IMR-90 (cell line): ENCODE data around the gene GGTLC2. TPM values are rescaled to one million over a fixed set of nuclear protein-coding genes. Genes with fewer than 3 reads are reported as not detected.
A peak's percentile ranks its signal among the peaks of the same experiment; 100 is the strongest.

ENCODE experiments used
- ATAC-seq: fragments of 200-7000 bp; cut with Tn5 transposase; 2 replicates; pipeline ENCODE4 v1.9.1; 2020; ENCODE audit warnings: low read depth, mild to moderate bottlenecking, moderate library complexity
- BruUV-seq: library from RNA; stranded (reverse); fragments of 400-500 nt; replicated peaks from 2 replicates; lab custom pipeline; 2021; lab: Mats Ljungman, UMichigan
- CTCF ChIA-PET: fragments of 300-600 bp; formaldehyde crosslinking; extraction: SDS; loops from one replicate; lab custom pipeline; 2021; ENCODE audit warnings: antibody characterized with exemption; lab: Yijun Ruan, JAX
- POLR2A ChIA-PET: fragments of 300-600 bp; sonication (Branson Sonifier 250); formaldehyde crosslinking; loops from one replicate; lab custom pipeline; 2022; ENCODE audit warnings: antibody characterized with exemption; ENCODE audit not compliant: unreplicated experiment; lab: Charles Lee
- DNase-seq: peaks from one replicate; pipeline ENCODE4 v3.0.0; 2013
- H2AFZ ChIP-seq: replicated peaks from 2 replicates; pipeline ENCODE3; 2013; ENCODE audit warnings: low read length, mild to moderate bottlenecking; ENCODE audit not compliant: poor library complexity
- H2AK5ac ChIP-seq: 2 replicates; pipeline ENCODE4 v1.6.1; 2013; ENCODE audit warnings: low read depth, low read length, inconsistent platforms
- H2AK9ac ChIP-seq: replicated peaks from 2 replicates; pipeline ENCODE3; 2013; ENCODE audit warnings: mild to moderate bottlenecking, low read depth, low read length, moderate library complexity; ENCODE audit not compliant: poor library complexity
- H2BK120ac ChIP-seq: 2 replicates; pipeline ENCODE4 v1.6.1; 2013; ENCODE audit warnings: low read depth, low read length, inconsistent platforms
- H2BK15ac ChIP-seq: 3 replicates; pipeline ENCODE4 v1.6.1; 2013; ENCODE audit warnings: low read depth, low read length, inconsistent platforms
- H2BK20ac ChIP-seq: 2 replicates; pipeline ENCODE4 v1.6.1; 2013; ENCODE audit warnings: low read depth, mild to moderate bottlenecking, inconsistent platforms, low read length, moderate library complexity
- H2BK5ac ChIP-seq: 2 replicates; pipeline ENCODE4 v1.6.1; 2013; ENCODE audit warnings: mild to moderate bottlenecking, low read depth, low read length, inconsistent platforms; ENCODE audit not compliant: poor library complexity, severe bottlenecking
- H3K14ac ChIP-seq: replicated peaks from 2 replicates; pipeline ENCODE4 v1.6.1; 2013; ENCODE audit warnings: low read depth, low read length, inconsistent platforms
- H3K18ac ChIP-seq: 2 replicates; pipeline ENCODE4 v1.6.1; 2013; ENCODE audit warnings: low read depth, low read length, control low read depth
- H3K23ac ChIP-seq: 2 replicates; pipeline ENCODE4 v1.6.1; 2013; ENCODE audit warnings: low read depth, low read length, inconsistent platforms
- H3K27ac ChIP-seq: 2 replicates; pipeline ENCODE4 v1.5.1; 2013; ENCODE audit warnings: mild to moderate bottlenecking, control low read depth, low read length; ENCODE audit not compliant: insufficient read depth
- H3K27me3 ChIP-seq: 2 replicates; pipeline ENCODE4 v1.6.1; 2013; ENCODE audit warnings: low read length; ENCODE audit not compliant: control insufficient read depth, insufficient read depth
- H3K36me3 ChIP-seq: 2 replicates; pipeline ENCODE4 v1.6.1; 2013; ENCODE audit warnings: low read length, mixed read lengths; ENCODE audit not compliant: control insufficient read depth, insufficient read depth
- H3K4ac ChIP-seq: 2 replicates; pipeline ENCODE4 v1.6.1; 2013; ENCODE audit warnings: low read depth, low read length, inconsistent platforms
- H3K4me1 ChIP-seq: 2 replicates; pipeline ENCODE4 v1.6.1; 2013; ENCODE audit warnings: low read length, mixed read lengths; ENCODE audit not compliant: control insufficient read depth, insufficient read depth
- H3K4me2 ChIP-seq: 2 replicates; pipeline ENCODE4 v1.6.1; 2013; ENCODE audit warnings: low read depth, mild to moderate bottlenecking, control low read depth, low read length, moderate library complexity
- H3K4me3 ChIP-seq: 2 replicates; pipeline ENCODE4 v1.5.1; 2013; ENCODE audit warnings: low read depth, mild to moderate bottlenecking, control low read depth, low read length, moderate library complexity; ENCODE audit not compliant: insufficient read depth
- H3K56ac ChIP-seq: 2 replicates; pipeline ENCODE4 v1.6.1; 2013; ENCODE audit warnings: low read length, inconsistent platforms; ENCODE audit not compliant: insufficient read depth; ENCODE audit errors: extremely low read depth
- H3K79me1 ChIP-seq, 2 experiments: 2 replicates each; pipeline ENCODE4 v1.6.1; 2013; ENCODE audit warnings: low read length in 2 of 2, inconsistent platforms in 1 of 2, low read depth in 1 of 2
- H3K9ac ChIP-seq: 2 replicates; pipeline ENCODE4 v1.6.1; 2013; ENCODE audit warnings: low read depth, low read length, control low read depth
- H3K9me1 ChIP-seq: 2 replicates; pipeline ENCODE4 v1.6.1; 2013; ENCODE audit warnings: low read length, inconsistent platforms; ENCODE audit not compliant: insufficient read depth
- H3K9me3 ChIP-seq: 2 replicates; pipeline ENCODE4 v1.6.1; 2013; ENCODE audit warnings: low read length; ENCODE audit not compliant: control insufficient read depth, insufficient read depth
- H4K20me1 ChIP-seq: 2 replicates; pipeline ENCODE4 v1.6.1; 2013; ENCODE audit warnings: low read length, inconsistent platforms; ENCODE audit not compliant: insufficient read depth
- H4K5ac ChIP-seq: 2 replicates; pipeline ENCODE4 v1.6.1; 2013; ENCODE audit warnings: mild to moderate bottlenecking, low read depth, low read length, control low read depth
- H4K8ac ChIP-seq, 2 experiments: 2 replicates each; pipeline ENCODE4 v1.6.1; 2013; ENCODE audit warnings: low read depth in 2 of 2, low read length in 2 of 2, control low read depth in 1 of 2, inconsistent platforms in 1 of 2
- H4K91ac ChIP-seq: 2 replicates; pipeline ENCODE4 v1.6.1; 2013; ENCODE audit warnings: low read depth, low read length, inconsistent platforms; ENCODE audit not compliant: insufficient read depth
- BHLHE40 ChIP-seq: fragments of 150-350 bp; IDR thresholded peaks from 2 replicates; pipeline ENCODE4 v1.6.1; 2016; ENCODE audit warnings: mild to moderate bottlenecking, low read depth, low read length
- CEBPB ChIP-seq: IDR thresholded peaks from 2 replicates; pipeline ENCODE4 v1.6.1; 2012; ENCODE audit warnings: low read depth, low read length, improper control_type of control experiment
- CHD1 ChIP-seq: IDR thresholded peaks from 2 replicates; pipeline ENCODE4 v1.6.1; 2012; ENCODE audit warnings: low read depth, low read length, improper control_type of control experiment
- FOS ChIP-seq: fragments of 150-350 bp; IDR thresholded peaks from 2 replicates; pipeline ENCODE4 v1.6.1; 2016; ENCODE audit warnings: low read depth, low read length
- MAZ ChIP-seq: IDR thresholded peaks from 2 replicates; pipeline ENCODE4 v1.6.1; 2012; ENCODE audit warnings: low read depth, mild to moderate bottlenecking, low read length, improper control_type of control experiment, moderate library complexity, borderline replicate concordance
- MXI1 ChIP-seq: IDR thresholded peaks from 2 replicates; pipeline ENCODE4 v1.6.1; 2012; ENCODE audit warnings: low read depth, mild to moderate bottlenecking, low read length, moderate library complexity, borderline replicate concordance
- NFE2L2 ChIP-seq: fragments of 150-350 bp; IDR thresholded peaks from 2 replicates; pipeline ENCODE4 v1.6.1; 2016; ENCODE audit warnings: low read depth, mild to moderate bottlenecking, low read length
- POLR2A ChIP-seq: IDR thresholded peaks from 2 replicates; pipeline ENCODE4 v1.6.1; 2012; ENCODE audit warnings: mild to moderate bottlenecking, low read depth, low read length
- RAD21 ChIP-seq: IDR thresholded peaks from 2 replicates; pipeline ENCODE4 v1.6.1; 2012; ENCODE audit warnings: low read length, improper control_type of control experiment
- RFX5 ChIP-seq: IDR thresholded peaks from 2 replicates; pipeline ENCODE4 v1.8.0; 2012; ENCODE audit warnings: low read depth, mild to moderate bottlenecking, low read length, moderate library complexity
- SMC3 ChIP-seq: fragments of 150-350 bp; IDR thresholded peaks from 2 replicates; pipeline ENCODE4 v1.6.1; 2016; ENCODE audit warnings: low read depth, mild to moderate bottlenecking, antibody characterized with exemption, low read length, moderate library complexity
- WGBS, 2 experiments: methylation state at CpG; one replicate each; pipeline versions ENCODE4 v1.1.5 to v1.1.7; 2013; ENCODE audit warnings: missing lambda C conversion rate in 2 of 2; ENCODE audit not compliant: insufficient read length in 1 of 2; ENCODE audit errors: extremely low coverage in 2 of 2; 5-methylcytosine and 5-hydroxymethylcytosine counted together
- dilution Hi-C: fragments of 300-500 bp; cut with HindIII; formaldehyde crosslinking; loops from one replicate; pipeline ENCODE4 v1.14.3; 2018; ENCODE audit warnings: low sequenced_read_pairs; ENCODE audit not compliant: unreplicated experiment
- in situ Hi-C: fragments of 300-500 bp; cut with MboI; formaldehyde crosslinking; loops from 3 replicates; pipeline ENCODE4 v1.14.3; 2019; ENCODE audit warnings: low sequenced_read_pairs, inconsistent platforms, mixed read lengths
- intact Hi-C: fragments of 100-400 bp; cut with micrococcal nuclease; formaldehyde crosslinking; loops from 2 replicates; pipeline ENCODE4 v1.10.0; 2022
- polyA plus RNA-seq, 3 experiments: library from polyadenylated mRNA; depleted of rRNA; stranded (reverse); fragments of >200 nt; gene quantifications; 2 replicates each; pipeline ENCODE4 v1.2.3, GENCODE V29; 2012; ENCODE audit warnings: low replicate concordance in 1 of 3
- total RNA-seq: library from RNA; depleted of rRNA; stranded (reverse); fragments of >200 nt; gene quantifications from 2 replicates; pipeline ENCODE4 v1.2.3, GENCODE V29; 2012
- TF ChIP-seq, protein P1 (sequence below): fragments of 150-350 bp; IDR thresholded peaks from 2 replicates; pipeline ENCODE4 v1.6.1; 2017; ENCODE audit warnings: mild to moderate bottlenecking, antibody characterized with exemption, low read length, low read depth
- TF ChIP-seq, protein P2 (sequence below): conservative IDR thresholded peaks from 2 replicates; pipeline ENCODE4 v1.5.1; 2012; ENCODE audit warnings: mild to moderate bottlenecking, low read depth, low read length, improper control_type of control experiment
- TF ChIP-seq, protein P3 (sequence below): fragments of 150-350 bp; IDR thresholded peaks from 2 replicates; pipeline ENCODE4 v1.6.1; 2016; ENCODE audit warnings: low read depth, mild to moderate bottlenecking, low read length, moderate library complexity, borderline replicate concordance

GGTLC2 gene
- total and polyA plus RNA-seq, 2 of the 4 experiments (the other 2 are of a cell fraction), result 0.09 TPM; not detected in 1

DNA sequence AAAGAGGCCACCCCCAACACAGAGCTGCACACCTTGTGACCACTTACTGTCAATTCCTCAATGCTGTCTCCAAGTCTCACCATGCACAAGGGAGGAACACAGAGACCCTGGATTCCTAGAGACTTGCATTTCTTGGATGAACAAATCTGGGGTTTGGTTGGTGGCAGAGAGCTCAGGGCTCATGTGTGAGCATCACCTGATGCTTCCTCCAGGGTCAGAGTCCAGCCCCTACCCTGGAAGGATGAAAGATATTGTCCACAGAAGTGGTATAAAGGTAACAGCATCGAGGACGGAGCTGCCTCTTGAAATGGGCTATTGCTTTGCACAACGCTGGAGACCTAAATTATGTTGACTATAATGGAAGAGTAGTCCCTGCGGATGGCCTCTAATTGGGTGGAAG lies 36.0 kb downstream of the GGTLC2 start:
- CTCF ChIA-PET, result interaction anchor here (0.9 to 1.4 kb wide), 2 partner anchors 14 kb away, joined by 3 to 4 read pairs; no protein-coding TSS in a partner anchor
- H3K4me2 ChIP-seq, result no peak overlapping the region
- intact Hi-C loops, result no loop called here
- no peak overlapping the region for H3K56ac ChIP-seq
- POLR2A ChIA-PET, result no interaction called here
- peaks cover 6% of the 10 kb centered on the region; the same call in 1 of the 2 replicates for H3K27me3 ChIP-seq
- H3K23ac ChIP-seq, result no peak overlapping the region
- dilution Hi-C loops, result no loop called here
- no peak for DNase-seq
- no TSS peak for BruUV-seq
- H4K91ac ChIP-seq, result peak overlapping the region; percentile 10; the same call in 1 of the 2 replicates
- no peak overlapping the region for H3K9ac ChIP-seq
- no peaks in the 10 kb centered on the region for H3K9me3 ChIP-seq
- no peak overlapping the region for H3K14ac ChIP-seq
- H2BK20ac ChIP-seq, result no peak overlapping the region
- H4K8ac ChIP-seq, result no peak overlapping the region
- H4K20me1 ChIP-seq, result no peaks in the 10 kb centered on the region
- no peak overlapping the region for H3K18ac ChIP-seq
- ATAC-seq, result no peak
- in situ Hi-C loops, result no loop called here
- H3K4me3 ChIP-seq, result no peak overlapping the region
- H2AK9ac ChIP-seq, result no peak overlapping the region
- H2BK5ac ChIP-seq, result no peak overlapping the region
- no peak overlapping the region for H2AK5ac ChIP-seq
- H2BK120ac ChIP-seq, result no peak overlapping the region
- H3K4me1 ChIP-seq, result peaks cover 31% of the 10 kb centered on the region
- WGBS, 2 experiments, result 100% methylated on average over 3 of the region's 4 CpGs; no CpG with 5 or more reads in 1 of the 2 experiments
- H2BK15ac ChIP-seq, result no peak overlapping the region
- no peak overlapping the region for H3K4ac ChIP-seq
- peaks cover 30% of the 10 kb centered on the region for H3K9me1 ChIP-seq
- H3K36me3 ChIP-seq, result no peaks in the 10 kb centered on the region
- H2AFZ ChIP-seq, result no peak overlapping the region
- no peak overlapping the region for H3K27ac ChIP-seq
- H3K79me1 ChIP-seq, result no peaks in the 10 kb centered on the region
- H4K5ac ChIP-seq, result no peak overlapping the region
- TF ChIP-seq, protein P1, sequence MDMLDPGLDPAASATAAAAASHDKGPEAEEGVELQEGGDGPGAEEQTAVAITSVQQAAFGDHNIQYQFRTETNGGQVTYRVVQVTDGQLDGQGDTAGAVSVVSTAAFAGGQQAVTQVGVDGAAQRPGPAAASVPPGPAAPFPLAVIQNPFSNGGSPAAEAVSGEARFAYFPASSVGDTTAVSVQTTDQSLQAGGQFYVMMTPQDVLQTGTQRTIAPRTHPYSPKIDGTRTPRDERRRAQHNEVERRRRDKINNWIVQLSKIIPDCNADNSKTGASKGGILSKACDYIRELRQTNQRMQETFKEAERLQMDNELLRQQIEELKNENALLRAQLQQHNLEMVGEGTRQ, result no peak
- TF ChIP-seq SMC3, result no peak
- no peak for TF ChIP-seq BHLHE40
- TF ChIP-seq POLR2A, result no peak
- no peak for TF ChIP-seq CEBPB
- TF ChIP-seq RAD21, result no peak
- TF ChIP-seq NFE2L2, result no peak
- no peak for TF ChIP-seq RFX5
- no peak for TF ChIP-seq MAZ
- TF ChIP-seq, protein P2, sequence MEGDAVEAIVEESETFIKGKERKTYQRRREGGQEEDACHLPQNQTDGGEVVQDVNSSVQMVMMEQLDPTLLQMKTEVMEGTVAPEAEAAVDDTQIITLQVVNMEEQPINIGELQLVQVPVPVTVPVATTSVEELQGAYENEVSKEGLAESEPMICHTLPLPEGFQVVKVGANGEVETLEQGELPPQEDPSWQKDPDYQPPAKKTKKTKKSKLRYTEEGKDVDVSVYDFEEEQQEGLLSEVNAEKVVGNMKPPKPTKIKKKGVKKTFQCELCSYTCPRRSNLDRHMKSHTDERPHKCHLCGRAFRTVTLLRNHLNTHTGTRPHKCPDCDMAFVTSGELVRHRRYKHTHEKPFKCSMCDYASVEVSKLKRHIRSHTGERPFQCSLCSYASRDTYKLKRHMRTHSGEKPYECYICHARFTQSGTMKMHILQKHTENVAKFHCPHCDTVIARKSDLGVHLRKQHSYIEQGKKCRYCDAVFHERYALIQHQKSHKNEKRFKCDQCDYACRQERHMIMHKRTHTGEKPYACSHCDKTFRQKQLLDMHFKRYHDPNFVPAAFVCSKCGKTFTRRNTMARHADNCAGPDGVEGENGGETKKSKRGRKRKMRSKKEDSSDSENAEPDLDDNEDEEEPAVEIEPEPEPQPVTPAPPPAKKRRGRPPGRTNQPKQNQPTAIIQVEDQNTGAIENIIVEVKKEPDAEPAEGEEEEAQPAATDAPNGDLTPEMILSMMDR, result no peak
- TF ChIP-seq MXI1, result no peak
- TF ChIP-seq, protein P3, sequence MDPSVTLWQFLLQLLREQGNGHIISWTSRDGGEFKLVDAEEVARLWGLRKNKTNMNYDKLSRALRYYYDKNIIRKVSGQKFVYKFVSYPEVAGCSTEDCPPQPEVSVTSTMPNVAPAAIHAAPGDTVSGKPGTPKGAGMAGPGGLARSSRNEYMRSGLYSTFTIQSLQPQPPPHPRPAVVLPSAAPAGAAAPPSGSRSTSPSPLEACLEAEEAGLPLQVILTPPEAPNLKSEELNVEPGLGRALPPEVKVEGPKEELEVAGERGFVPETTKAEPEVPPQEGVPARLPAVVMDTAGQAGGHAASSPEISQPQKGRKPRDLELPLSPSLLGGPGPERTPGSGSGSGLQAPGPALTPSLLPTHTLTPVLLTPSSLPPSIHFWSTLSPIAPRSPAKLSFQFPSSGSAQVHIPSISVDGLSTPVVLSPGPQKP, result no peak
- no peak for TF ChIP-seq FOS
- no peak for TF ChIP-seq CHD1
